Vagina (tissue), 2 donors: ENCODE data around the gene ERN1.

Experiments
- POLR2AphosphoS5 ChIP-seq, 2 donors: sonication (generic); formaldehyde crosslinking; IDR thresholded peaks; one replicate each; pipeline ENCODE4 v1.9.0; 2017; ENCODE audit warnings: antibody characterized with exemption in 2 of 2, mild to moderate bottlenecking in 2 of 2, low read depth in 1 of 2; ENCODE audit not compliant: insufficient read depth in 1 of 2
- TF ChIP-seq, protein P1 (sequence below), 3 experiments: fragments of 450-650 bp in 2 of 3; fragments of 200-600 bp in 1 of 3; sonication (generic) in 1 of 3; IDR thresholded peaks; one replicate each; pipeline ENCODE4 v1.5.1; 2017 to 2019; ENCODE audit warnings: antibody characterized with exemption in 3 of 3, mild to moderate bottlenecking in 2 of 3, moderate library complexity in 2 of 3

DNA sequence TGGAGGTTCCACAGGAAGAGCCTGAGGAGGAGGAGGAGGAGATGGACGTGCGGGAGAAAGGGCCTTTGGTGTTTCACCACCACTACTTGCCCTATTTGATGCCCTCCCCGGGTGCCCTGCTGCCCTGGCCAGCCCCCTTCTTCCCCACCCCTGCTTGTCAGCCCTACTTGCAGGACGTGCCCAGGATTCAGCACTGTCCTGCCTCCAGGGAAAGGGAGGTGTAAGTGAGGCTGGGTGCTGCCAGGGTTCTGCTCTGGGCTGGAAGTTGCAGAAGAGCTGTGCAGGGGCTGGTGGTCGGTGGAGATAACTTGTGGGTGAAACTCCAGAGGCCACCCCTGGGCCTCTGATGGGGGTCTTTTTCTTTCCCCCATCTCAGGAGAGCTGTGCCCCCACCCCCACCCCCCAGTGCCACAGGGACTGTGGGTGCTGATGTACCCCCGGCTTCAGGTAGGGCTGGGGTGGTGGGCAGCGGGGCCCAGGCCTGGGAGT, 128.8 kb downstream of the ERN1 start:
- TF ChIP-seq POLR2AphosphoS5 (IDR thresholded peaks at IDR 0.05; ENCODE audit: insufficient read depth in 1 of 2, low read depth in 1 of 2): no peak
- TF ChIP-seq, protein P1, sequence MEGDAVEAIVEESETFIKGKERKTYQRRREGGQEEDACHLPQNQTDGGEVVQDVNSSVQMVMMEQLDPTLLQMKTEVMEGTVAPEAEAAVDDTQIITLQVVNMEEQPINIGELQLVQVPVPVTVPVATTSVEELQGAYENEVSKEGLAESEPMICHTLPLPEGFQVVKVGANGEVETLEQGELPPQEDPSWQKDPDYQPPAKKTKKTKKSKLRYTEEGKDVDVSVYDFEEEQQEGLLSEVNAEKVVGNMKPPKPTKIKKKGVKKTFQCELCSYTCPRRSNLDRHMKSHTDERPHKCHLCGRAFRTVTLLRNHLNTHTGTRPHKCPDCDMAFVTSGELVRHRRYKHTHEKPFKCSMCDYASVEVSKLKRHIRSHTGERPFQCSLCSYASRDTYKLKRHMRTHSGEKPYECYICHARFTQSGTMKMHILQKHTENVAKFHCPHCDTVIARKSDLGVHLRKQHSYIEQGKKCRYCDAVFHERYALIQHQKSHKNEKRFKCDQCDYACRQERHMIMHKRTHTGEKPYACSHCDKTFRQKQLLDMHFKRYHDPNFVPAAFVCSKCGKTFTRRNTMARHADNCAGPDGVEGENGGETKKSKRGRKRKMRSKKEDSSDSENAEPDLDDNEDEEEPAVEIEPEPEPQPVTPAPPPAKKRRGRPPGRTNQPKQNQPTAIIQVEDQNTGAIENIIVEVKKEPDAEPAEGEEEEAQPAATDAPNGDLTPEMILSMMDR (IDR thresholded peaks at IDR 0.05): no peak
